H7 (cell line): Measurements from ENCODE around the gene PCDHGB7. TPM values are rescaled to one million over a fixed set of nuclear protein-coding genes. Genes with fewer than 3 reads are reported as not detected.
A peak's percentile ranks its signal among the peaks of the same experiment; 100 is the strongest.
"Not testable (repeated sequence)": the region's sequence is repeated elsewhere in the genome, so short reads cannot be mapped to it uniquely, and the experiment has no call there.

Source experiments
- DNase-seq: peaks from one replicate; pipeline ENCODE4 v3.0.0; 2012
- H3K27me3 ChIP-seq: 2 replicates; pipeline ENCODE4 v1.6.0; 2011; ENCODE audit warnings: mild to moderate bottlenecking, low read length; ENCODE audit not compliant: control insufficient read depth, insufficient read depth
- H3K36me3 ChIP-seq: replicated peaks from 2 replicates; pipeline ENCODE4 v1.5.1; 2011; ENCODE audit warnings: low read length; ENCODE audit not compliant: control insufficient read depth, insufficient read depth
- H3K4me3 ChIP-seq: 2 replicates; pipeline ENCODE4 v1.5.1; 2011; ENCODE audit warnings: low read depth, mild to moderate bottlenecking, control low read depth, low read length, moderate library complexity; ENCODE audit not compliant: insufficient read depth
- total RNA-seq: library from RNA; depleted of rRNA; stranded (reverse); fragments of >200 nt; shearing (Covaris generic); gene quantifications from 2 replicates; pipeline ENCODE4 v1.2.3, GENCODE V29; 2014

Gene PCDHGB7
- total RNA-seq, 1 experiment from 2014 or later: 4.4 TPM

- no peaks in the 10 kb centered on the region for H3K27me3 ChIP-seq
- DNase-seq: no peak
- no peak overlapping the region for H3K4me3 ChIP-seq
- H3K36me3 ChIP-seq: no peaks in the 10 kb centered on the region
Observed at GRCh38 chr5:141389153-141390042, 28.1 kb upstream of the PCDHGB7 start.

- no peaks in the 10 kb centered on the region for H3K27me3 ChIP-seq
- H3K4me3 ChIP-seq: no peak within 1 kb of the TSS
- no peaks in the 10 kb centered on the region for H3K36me3 ChIP-seq
- no peak for DNase-seq
Observed at GRCh38 chr5:141392429-141393198, 24.9 kb upstream of the PCDHGB7 start, which contains the start of gene PCDHGA8. Gene PCDHGA8 (plus strand): TSS chr5:141392633. CDS start chr5:141392814, 181 bp downstream.

- H3K4me3 ChIP-seq: no peak overlapping the region
- no peak for DNase-seq
- H3K36me3 ChIP-seq: no peaks in the 10 kb centered on the region
Observed at GRCh38 chr5:141393267-141393666, 24.2 kb upstream of the PCDHGB7 start.

GRCh38 chr5:141394401-141395187 lies 22.9 kb upstream of the PCDHGB7 start:
- not testable (repeated sequence) for DNase-seq, H3K36me3 ChIP-seq, H3K4me3 ChIP-seq, H3K27me3 ChIP-seq

More at GRCh38 chr5:141393267-141393666, 24.2 kb upstream of the PCDHGB7 start:
- H3K27me3 ChIP-seq: no peaks in the 10 kb centered on the region

GRCh38 chr5:141397756-141398551 lies 19.5 kb upstream of the PCDHGB7 start, which contains the start of gene PCDHGB5:
Gene PCDHGB5 (plus strand): TSS chr5:141397947. CDS start chr5:141398128, 181 bp downstream.
- not testable (repeated sequence) for H3K27me3 ChIP-seq, H3K4me3 ChIP-seq, H3K36me3 ChIP-seq
- peak; percentile 41 for DNase-seq

GRCh38 chr5:141398608-141399007 lies 18.9 kb upstream of the PCDHGB7 start:
- DNase-seq: peak; percentile 28
- no peak overlapping the region for H3K4me3 ChIP-seq
- H3K27me3 ChIP-seq: no peaks in the 10 kb centered on the region

GRCh38 chr5:141399555-141400258 lies 17.8 kb upstream of the PCDHGB7 start:
- no peak for DNase-seq
- no peaks in the 10 kb centered on the region for H3K27me3 ChIP-seq
- H3K4me3 ChIP-seq: no peak overlapping the region
- H3K36me3 ChIP-seq: no peaks in the 10 kb centered on the region

More at GRCh38 chr5:141398608-141399007, 18.9 kb upstream of the PCDHGB7 start:
- H3K36me3 ChIP-seq: no peaks in the 10 kb centered on the region

GRCh38 chr5:141402553-141403243 lies 14.8 kb upstream of the PCDHGB7 start, which contains the start of gene PCDHGA9:
Gene PCDHGA9 (plus strand): TSS chr5:141402778. CDS start chr5:141402953, 175 bp downstream.
- Histone ChIP-seq H3K27me3 (no peaks in the 10 kb centered on the region), H3K4me3 (no peak within 1 kb of the TSS), H3K36me3 (no peaks in the 10 kb centered on the region)
- peak; percentile 78 for DNase-seq

GRCh38 chr5:141403387-141403786 lies 14.1 kb upstream of the PCDHGB7 start:
- no peaks in the 10 kb centered on the region; the same call in 1 of the 2 replicates for H3K27me3 ChIP-seq
- no peaks in the 10 kb centered on the region for H3K36me3 ChIP-seq
- no peak for DNase-seq
- no peak overlapping the region for H3K4me3 ChIP-seq

GRCh38 chr5:141407790-141408505 lies 9.5 kb upstream of the PCDHGB7 start, which contains the start of gene PCDHGB6:
Gene PCDHGB6 (plus strand): TSS chr5:141408021. CDS start chr5:141408203, 182 bp downstream.
- DNase-seq: peak; percentile 91
- not testable (repeated sequence) for H3K36me3 ChIP-seq

GRCh38 chr5:141409598-141410306 lies 7.7 kb upstream of the PCDHGB7 start:
- Histone ChIP-seq H3K27me3 (peaks cover 2% of the 10 kb centered on the region), H3K36me3 (no peaks in the 10 kb centered on the region), H3K4me3 (no peak overlapping the region)
- DNase-seq: no peak

More at GRCh38 chr5:141407790-141408505, 9.5 kb upstream of the PCDHGB7 start, which contains the start of gene PCDHGB6:
- peak within 1 kb of the TSS; percentile 61 for H3K4me3 ChIP-seq
- H3K27me3 ChIP-seq: not testable (repeated sequence)
